Breast epithelium (tissue), 3 donors: ENCODE data around the gene IER5.

Source experiments
- CTCF ChIP-seq, 3 donors: fragments of 450-650 bp; IDR thresholded peaks; one replicate each; pipeline ENCODE4 v1.5.1; 2016 to 2017; ENCODE audit warnings: antibody characterized with exemption in 3 of 3, mild to moderate bottlenecking in 3 of 3, moderate library complexity in 3 of 3
- POLR2A ChIP-seq: fragments of 450-650 bp; IDR thresholded peaks from one replicate; pipeline ENCODE4 v1.6.1; 2016; ENCODE audit warnings: antibody characterized with exemption, mild to moderate bottlenecking, moderate library complexity
- POLR2AphosphoS5 ChIP-seq, 3 donors: sonication (generic); formaldehyde crosslinking; IDR thresholded peaks; one replicate each; pipeline ENCODE4 v1.6.1; 2017; ENCODE audit warnings: antibody characterized with exemption in 3 of 3

- TF ChIP-seq CTCF (IDR thresholded peaks at IDR 0.05): no peak
- TF ChIP-seq POLR2A: no peak
- TF ChIP-seq POLR2AphosphoS5 (IDR thresholded peaks at IDR 0.05): no peak
Measured at GRCh38 chr1:181122222-181122621, 33.7 kb downstream of the IER5 start.
